Stimulated activated CD4-positive, alpha-beta T cell treated with anti-CD3 and anti-CD28 coated beads, Interleukin-1b, Interleukin-23, amount 100 ng/mL, for 4 hours (primary cell): Measurements from ENCODE around the gene ADAMTSL5.
"Not testable (repeated sequence)": the region's sequence is repeated elsewhere in the genome, so short reads cannot be mapped to it uniquely, and the experiment has no call there.

Source experiments
- DNase-seq, 2 donors: peaks; one replicate each; pipeline ENCODE4 v3.0.0-alpha.2; 2020; ENCODE audit warnings: low read depth in 2 of 2

The ADAMTSL5 gene

GRCh38 chr19:1513499-1514294 lies 878 bp upstream of the ADAMTSL5 start:
- DNase-seq: peak; percentile 58 to 73

DNA sequence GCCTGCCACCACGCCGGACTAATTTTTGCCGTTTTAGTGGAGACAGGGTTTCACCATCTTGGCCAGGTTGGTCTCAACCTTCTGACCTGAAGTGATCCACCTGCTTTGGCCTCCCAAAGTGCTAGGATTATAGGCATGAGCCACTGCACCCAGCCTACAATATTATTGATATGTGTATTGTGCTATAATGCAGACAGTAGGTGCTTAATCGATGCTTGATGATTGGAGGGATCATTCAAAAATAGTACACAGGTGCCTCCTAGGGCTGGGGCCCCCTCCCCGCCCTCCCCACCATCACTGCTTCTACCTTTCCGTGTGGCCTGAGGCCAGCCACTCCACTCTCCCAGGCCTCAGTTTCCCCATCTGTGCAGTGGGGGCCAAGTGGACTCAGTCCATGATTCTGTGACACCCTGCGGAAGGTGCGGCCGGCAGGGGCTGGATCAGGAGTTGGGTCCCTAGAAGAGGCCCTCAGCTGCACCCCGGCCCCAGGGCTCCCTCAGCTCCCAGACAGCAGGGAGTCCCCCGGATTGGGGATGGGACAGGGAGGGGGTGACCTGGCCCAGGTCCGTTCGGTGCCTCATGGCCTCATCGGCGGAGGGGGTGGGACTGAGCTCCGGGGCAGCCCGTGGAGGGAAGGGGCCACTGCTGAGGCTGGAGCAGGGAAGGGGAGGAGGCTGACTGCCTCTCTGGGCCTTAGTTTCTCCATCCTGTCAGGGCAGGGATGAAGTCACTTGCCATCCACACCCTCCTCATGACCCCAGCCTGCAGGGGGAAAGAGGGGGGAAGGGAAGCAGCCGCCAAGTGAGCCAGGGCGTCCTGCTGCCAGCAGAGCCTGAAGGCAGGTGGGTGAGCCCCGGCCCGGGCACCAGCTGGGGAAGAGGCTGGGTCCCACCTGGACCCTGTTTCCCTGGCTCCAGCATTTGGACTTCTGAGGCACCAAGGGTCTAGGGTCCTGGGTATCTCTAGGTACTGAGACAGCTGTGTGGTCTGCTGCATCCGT lies 1.2 kb downstream of the ADAMTSL5 start:
- no peak for DNase-seq

GRCh38 chr19:1510807-1511206 lies 2.0 kb downstream of the ADAMTSL5 start:
- DNase-seq: no peak

DNA sequence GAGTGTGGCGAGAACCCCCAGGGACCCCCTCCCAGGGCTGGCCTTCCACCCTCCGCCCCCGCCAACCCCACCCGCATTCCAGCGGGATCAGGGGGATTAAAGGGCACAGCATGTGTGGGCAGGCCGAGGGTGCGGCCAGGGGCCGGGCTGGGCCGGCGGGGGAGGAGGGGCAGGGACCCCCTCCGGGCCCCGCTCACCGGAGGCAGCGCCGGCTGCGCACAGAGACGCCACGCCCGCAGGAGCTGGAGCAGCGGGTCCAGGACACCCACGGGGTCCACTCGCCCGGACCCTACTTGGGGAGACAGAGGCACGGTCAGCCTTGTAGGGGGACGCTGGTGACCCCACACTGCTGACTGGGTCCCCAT lies 2.4 kb downstream of the ADAMTSL5 start:
- DNase-seq: no peak

DNA sequence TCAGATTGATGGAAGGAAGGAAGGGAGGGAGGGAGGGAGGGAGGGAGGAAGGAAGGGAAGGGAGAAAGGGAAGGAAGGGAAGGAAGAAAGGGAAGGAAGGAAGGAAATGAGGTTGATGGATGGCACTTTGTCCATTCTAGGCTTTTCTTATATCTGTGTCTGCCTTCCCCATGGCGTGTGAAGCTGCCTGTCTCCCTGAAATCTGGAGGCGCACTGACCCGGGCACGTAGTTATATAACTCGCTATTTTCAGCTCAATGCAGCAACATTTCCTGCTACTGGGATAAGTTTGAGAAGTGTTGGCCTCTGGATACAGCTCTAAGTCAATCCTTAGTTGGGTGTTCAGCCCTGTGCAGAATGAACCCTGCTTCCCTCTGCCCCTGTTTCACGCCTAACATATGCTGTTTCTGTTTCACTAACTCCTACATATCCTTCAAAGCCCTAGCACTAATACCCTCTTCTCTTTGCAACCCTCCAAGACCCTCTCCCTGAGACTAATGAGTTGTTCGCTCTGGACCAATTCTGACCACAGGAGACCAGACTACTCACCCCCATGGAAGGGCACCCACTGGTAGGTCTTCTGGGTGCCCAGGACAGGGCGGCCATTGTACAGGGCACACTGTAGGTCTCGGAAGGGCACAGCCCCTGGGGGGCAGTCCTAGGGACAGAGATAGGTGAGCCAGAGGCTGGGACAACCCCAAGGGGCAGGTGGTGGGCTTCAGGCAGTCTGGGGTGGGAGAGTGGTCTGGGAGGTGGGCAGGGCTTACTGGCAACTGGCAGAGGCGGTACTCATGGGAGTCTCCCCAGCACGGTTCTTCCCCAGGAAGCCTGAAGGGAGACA lies 3.0 kb downstream of the ADAMTSL5 start:
- no peak for DNase-seq

DNA sequence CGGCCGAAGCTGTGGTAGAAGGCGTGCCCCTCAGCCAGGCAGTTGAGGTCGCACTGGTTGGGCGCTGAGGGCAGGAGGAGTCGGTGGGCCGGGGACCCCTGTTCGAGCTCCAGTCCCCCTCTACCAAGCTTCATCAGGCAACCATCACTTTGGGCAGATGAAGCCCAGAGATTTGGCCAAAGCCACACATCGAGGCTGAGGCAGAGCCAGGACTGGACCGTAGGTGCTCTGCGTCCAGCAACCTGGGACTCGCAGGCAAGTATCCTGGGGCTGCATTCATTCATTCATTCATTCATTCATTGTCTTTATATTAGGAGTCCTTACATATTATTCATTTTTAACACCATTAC lies 4.3 kb downstream of the ADAMTSL5 start:
- DNase-seq: no peak

DNA sequence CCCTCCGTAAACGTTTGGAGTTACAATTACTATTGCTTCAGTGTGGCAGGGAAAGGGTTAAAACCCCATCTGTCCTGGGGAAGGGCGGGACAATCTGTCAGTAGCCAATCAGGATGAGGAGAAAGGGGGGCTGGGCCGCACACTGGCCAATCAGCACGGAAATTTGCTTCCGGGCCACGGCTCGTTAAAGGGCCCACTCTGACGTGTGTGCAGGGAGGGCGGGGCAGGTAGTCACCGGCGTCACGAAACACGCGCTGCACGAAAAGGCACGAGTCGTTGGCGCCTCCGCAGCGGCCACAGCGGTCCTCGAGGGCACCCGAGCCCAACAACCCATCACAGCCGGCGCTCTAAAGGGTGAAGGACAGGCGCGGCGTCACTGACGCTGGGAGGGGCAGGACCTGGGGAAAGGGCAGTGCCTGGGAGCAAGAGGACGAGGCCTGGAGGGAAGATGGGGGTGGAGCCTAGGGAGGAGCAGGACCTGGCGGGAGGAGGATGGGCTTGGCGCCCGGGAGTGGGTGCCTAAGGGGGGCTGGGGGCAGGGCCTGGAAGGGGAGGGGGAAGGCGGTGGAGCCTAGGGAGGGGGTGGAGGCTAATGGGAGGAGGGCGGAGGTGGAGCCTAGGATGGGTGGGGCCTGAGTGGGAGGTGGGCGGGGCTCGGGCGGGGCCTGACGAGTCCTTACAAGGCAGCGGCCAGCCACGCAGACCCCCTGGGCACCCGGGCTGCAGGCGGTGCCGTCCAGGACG lies 4.9 kb downstream of the ADAMTSL5 start:
- peak; percentile 82 to 87 for DNase-seq

DNA sequence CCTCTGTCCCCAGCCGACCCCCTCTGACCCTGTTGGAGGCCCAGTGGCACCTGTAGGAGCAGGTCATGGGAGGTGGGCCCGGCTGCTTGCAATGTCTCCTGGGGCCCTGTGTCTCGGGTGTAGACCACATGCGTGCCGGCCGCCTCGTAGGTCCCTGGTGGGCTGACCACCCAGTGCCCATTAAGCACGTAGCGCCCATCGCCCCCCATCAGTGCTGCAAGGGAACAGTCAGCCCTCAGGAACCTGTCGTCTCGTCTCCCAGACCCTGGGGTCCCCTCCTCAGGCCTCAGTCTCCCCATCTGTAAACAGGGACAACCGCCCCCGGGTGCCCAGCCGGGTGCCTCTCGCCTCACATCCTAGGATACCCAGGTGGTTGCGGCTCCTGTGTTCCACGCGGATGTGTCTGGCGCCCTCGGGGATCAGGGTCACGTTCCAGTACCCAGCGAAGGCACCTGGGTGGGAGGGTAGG lies 5.6 kb downstream of the ADAMTSL5 start:
- DNase-seq: no peak

GRCh38 chr19:1505991-1506881 lies 6.6 kb downstream of the ADAMTSL5 start:
- DNase-seq: no peak

GRCh38 chr19:1505012-1505411 lies 7.8 kb downstream of the ADAMTSL5 start:
- DNase-seq: no peak

GRCh38 chr19:1503925-1504773 lies 8.7 kb downstream of the ADAMTSL5 start:
- no peak for DNase-seq

DNA sequence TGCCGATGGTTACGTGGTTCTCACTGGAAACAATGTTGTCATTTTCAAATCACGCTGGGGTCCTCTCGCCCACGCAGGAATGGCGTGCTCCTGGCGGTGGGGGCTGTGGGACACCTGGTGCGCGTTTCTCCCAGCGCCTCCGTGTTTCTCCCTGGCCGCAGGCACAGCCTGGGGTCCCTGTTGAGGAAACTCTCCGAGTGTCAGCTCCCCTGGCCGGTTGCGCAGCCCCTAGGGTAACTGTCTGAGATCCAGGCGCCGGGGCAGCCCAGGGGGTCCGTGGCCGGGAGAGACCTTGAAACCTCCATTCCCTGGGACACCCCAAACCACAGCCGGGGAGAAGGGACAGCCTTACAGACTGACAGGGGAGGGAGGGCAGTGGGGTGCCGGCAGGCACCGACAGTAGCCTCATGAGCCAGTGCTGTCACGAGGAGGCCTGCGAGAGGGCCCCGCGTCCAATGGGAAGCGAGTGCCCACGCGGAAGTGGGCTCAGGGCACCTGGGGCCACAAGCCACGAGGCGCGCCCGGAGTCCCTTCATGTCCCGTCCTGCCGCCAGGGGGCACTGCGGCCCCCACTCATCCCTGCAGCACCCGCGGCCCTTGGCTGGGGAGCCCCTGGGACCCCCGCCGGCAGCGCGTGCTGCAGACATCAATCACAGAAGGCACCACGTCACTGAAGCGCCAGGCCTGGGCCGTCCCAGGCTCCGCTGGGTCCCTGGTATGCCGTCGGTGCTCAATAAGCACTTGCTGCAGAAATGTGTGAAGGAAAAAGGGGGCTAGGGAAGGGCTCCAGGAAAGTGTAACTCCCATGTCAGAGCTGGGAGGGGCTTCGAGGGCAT lies 9.5 kb downstream of the ADAMTSL5 start:
- DNase-seq: peak; percentile 47 to 68

DNA sequence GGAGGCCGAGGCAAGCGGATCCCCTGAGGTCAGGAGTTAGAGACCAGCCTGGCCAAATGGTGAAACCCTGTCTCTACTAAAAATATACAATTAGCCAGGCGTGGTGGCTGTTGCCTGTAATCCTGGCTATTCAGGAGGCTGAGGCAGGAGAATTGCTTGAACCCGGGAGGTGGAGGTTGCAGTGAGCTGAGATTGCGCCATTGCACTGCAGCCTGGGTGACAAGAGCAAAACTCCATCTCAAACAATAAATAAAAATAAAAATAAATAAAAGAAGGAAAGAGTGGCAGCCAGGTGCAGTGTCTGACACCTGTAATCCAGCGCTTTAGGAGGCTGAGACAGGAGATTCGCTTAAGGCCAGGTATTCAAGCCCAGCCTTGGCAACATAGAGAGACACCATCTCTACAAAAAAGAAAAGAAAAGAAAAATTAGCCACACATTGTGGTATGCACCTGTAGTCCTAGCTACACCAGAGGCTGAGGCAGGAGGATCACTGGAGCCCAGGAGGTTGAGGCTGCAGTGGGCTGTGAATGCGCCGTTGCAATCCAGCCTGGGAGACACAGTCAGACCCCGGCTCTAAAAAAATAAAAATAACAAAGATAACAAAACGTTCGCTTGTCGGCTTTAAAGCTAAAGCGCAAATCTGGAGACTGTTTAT lies 10.3 kb downstream of the ADAMTSL5 start:
- DNase-seq: no peak

- DNase-seq: no peak
Measured at GRCh38 chr19:1501200-1501595, 11.6 kb downstream of the ADAMTSL5 start.

DNA sequence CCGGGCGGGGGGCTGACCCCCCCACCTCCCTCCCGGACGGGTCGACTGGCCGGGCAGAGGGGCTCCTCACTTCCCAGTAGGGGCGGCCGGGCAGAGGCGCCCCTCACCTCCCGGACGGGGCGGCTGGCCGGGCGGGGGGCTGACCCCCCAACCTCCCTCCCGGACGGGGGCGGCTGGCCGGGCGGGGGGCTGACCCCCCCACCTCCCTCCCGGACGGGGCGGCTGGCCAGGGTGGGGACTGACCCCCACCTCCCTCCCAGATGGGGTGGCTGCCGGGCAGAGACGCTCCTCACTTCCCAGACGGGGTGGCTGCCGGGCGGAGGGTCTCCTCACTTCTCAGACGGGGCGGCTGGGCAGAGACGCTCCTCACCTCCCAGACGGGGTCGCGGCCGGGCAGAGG lies 13.6 kb downstream of the ADAMTSL5 start:
- not testable (repeated sequence) for DNase-seq

GRCh38 chr19:1497578-1498235 lies 15.1 kb downstream of the ADAMTSL5 start:
- no peak for DNase-seq
